ENCODE results near the gene ZDHHC16. TPM values are rescaled to one million over a fixed set of nuclear protein-coding genes. Genes with fewer than 3 reads are reported as not detected.
A peak's percentile ranks its signal among the peaks of the same experiment; 100 is the strongest.
"Not testable (repeated sequence)": the region's sequence is repeated elsewhere in the genome, so short reads cannot be mapped to it uniquely, and the experiment has no call there.

ZDHHC16 gene
- total and polyA plus RNA-seq, 2 donors from 2014 or later: 35.9 to 48.9 TPM

- H3K4me3 ChIP-seq (ENCODE audit: low read length in 3 of 3): no peak overlapping the region
- H3K9ac ChIP-seq (ENCODE audit: low read length in 3 of 3): no peak overlapping the region
- FAIRE-seq: no peak
- H3K27ac ChIP-seq (ENCODE audit: low read depth in 2 of 2, low read length in 2 of 2): no peak overlapping the region
- no peaks in the 10 kb centered on the region for H3K36me3 ChIP-seq (ENCODE audit: control insufficient read depth in 2 of 3, insufficient read depth in 3 of 3, low read length in 3 of 3)
- no peaks in the 10 kb centered on the region for H3K9me3 ChIP-seq (ENCODE audit: control insufficient read depth in 2 of 3, insufficient read depth in 1 of 3, low read length in 3 of 3)
- H3K27me3 ChIP-seq (ENCODE audit: control insufficient read depth, insufficient read depth, low read length): no peaks in the 10 kb centered on the region
- TF ChIP-seq, protein P1, sequence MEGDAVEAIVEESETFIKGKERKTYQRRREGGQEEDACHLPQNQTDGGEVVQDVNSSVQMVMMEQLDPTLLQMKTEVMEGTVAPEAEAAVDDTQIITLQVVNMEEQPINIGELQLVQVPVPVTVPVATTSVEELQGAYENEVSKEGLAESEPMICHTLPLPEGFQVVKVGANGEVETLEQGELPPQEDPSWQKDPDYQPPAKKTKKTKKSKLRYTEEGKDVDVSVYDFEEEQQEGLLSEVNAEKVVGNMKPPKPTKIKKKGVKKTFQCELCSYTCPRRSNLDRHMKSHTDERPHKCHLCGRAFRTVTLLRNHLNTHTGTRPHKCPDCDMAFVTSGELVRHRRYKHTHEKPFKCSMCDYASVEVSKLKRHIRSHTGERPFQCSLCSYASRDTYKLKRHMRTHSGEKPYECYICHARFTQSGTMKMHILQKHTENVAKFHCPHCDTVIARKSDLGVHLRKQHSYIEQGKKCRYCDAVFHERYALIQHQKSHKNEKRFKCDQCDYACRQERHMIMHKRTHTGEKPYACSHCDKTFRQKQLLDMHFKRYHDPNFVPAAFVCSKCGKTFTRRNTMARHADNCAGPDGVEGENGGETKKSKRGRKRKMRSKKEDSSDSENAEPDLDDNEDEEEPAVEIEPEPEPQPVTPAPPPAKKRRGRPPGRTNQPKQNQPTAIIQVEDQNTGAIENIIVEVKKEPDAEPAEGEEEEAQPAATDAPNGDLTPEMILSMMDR (IDR thresholded peaks at IDR 0.05; ENCODE audit: borderline replicate concordance, extremely low read depth, insufficient read depth): no peak
- DNase-seq: no peak
- intact Hi-C loops (cut with DNase I): no loop called here
- H3K4me1 ChIP-seq (ENCODE audit: control insufficient read depth in 2 of 3, insufficient read depth in 2 of 3, low read depth in 1 of 3, low read length in 3 of 3): peaks cover 0 to 5% (median 0%) of the 10 kb centered on the region in 3 donors
These were observed 37.4 kb upstream of the ZDHHC16 start for GRCh38 chr10:97408496-97408992.

DNA sequence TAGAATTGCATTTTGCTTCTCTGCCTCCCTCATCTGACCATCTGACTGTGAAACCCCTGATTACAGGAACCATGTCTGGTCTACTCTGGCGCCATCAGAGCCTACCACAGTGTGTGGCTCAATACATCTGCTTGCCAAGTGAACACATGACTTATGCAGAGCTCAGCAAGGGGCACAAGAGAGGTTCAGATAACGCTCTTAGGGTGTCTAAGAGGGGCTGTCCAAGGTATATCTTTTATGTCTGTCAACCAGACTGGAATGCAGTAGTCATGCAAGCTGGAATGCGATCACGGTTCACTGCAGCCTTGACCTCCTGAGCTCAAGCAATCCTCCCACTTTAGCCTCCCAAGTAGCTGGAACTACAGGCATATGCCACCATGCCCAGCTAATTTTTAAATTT, 34.6 kb upstream of the ZDHHC16 start:
- DNase-seq (peak in 4 of 5 donors; percentile 43 to 60 (median 52)), FAIRE-seq (no peak)
- no peaks in the 10 kb centered on the region for H3K27me3 ChIP-seq (ENCODE audit: control insufficient read depth, insufficient read depth, low read length)
- H3K4me1 ChIP-seq (ENCODE audit: control insufficient read depth in 2 of 3, insufficient read depth in 2 of 3, low read depth in 1 of 3, low read length in 3 of 3): peaks cover 0 to 5% (median 0%) of the 10 kb centered on the region in 3 donors
- H3K36me3 ChIP-seq (ENCODE audit: control insufficient read depth in 2 of 3, insufficient read depth in 3 of 3, low read length in 3 of 3): no peaks in the 10 kb centered on the region
- no peak overlapping the region for H3K27ac ChIP-seq (ENCODE audit: low read depth in 2 of 2, low read length in 2 of 2)
- H3K4me3 ChIP-seq (ENCODE audit: low read length in 3 of 3): no peak overlapping the region
- H3K9me3 ChIP-seq (ENCODE audit: control insufficient read depth in 2 of 3, insufficient read depth in 1 of 3, low read length in 3 of 3): no peaks in the 10 kb centered on the region
- no peak overlapping the region for H3K9ac ChIP-seq (ENCODE audit: low read length in 3 of 3)
- intact Hi-C loops (cut with DNase I): no loop called here
- TF ChIP-seq, protein P1 (IDR thresholded peaks at IDR 0.05; ENCODE audit: borderline replicate concordance, extremely low read depth, insufficient read depth): no peak

GRCh38 chr10:97412891-97413304, 33.1 kb upstream of the ZDHHC16 start:
- Histone ChIP-seq H3K4me3 (ENCODE audit: low read length in 3 of 3) (no peak overlapping the region), H3K36me3 (ENCODE audit: control insufficient read depth in 2 of 3, insufficient read depth in 3 of 3, low read length in 3 of 3) (no peaks in the 10 kb centered on the region), H3K9me3 (ENCODE audit: control insufficient read depth in 2 of 3, insufficient read depth in 1 of 3, low read length in 3 of 3) (no peaks in the 10 kb centered on the region), H3K4me1 (ENCODE audit: control insufficient read depth in 2 of 3, insufficient read depth in 2 of 3, low read depth in 1 of 3, low read length in 3 of 3) (no peaks in the 10 kb centered on the region), H3K9ac (ENCODE audit: low read length in 3 of 3) (no peak overlapping the region), H3K27ac (ENCODE audit: low read depth in 2 of 2, low read length in 2 of 2) (no peak overlapping the region), H3K27me3 (ENCODE audit: control insufficient read depth, insufficient read depth, low read length) (no peaks in the 10 kb centered on the region)
- DNase-seq: peak in 1 of 5 donors; percentile 38
- intact Hi-C loops (cut with DNase I): no loop called here
- TF ChIP-seq, protein P1 (IDR thresholded peaks at IDR 0.05; ENCODE audit: borderline replicate concordance, extremely low read depth, insufficient read depth): no peak
- no peak for FAIRE-seq

DNA sequence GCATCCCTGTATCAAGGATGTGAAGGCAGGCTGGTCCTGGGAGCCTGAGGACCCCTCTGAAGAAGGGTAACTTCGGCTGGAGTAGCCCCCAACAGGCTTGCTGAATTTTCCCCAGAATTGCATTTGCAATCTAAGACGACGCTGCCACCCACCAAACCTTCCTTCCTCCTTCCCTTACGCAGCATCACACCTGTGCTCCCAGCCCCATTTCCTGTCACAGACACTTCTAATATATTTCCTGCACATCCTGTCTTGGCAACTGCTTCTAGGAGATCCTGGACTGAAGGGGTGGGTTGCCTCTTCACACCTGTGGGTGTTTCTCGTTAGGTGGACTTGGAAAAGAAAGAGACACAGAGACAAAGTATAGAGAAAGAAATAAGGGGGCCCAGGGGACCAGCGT, 29.4 kb upstream of the ZDHHC16 start:
- TF ChIP-seq, protein P1 (IDR thresholded peaks at IDR 0.05; ENCODE audit: borderline replicate concordance, extremely low read depth, insufficient read depth): no peak
- Histone ChIP-seq H3K27me3 (ENCODE audit: control insufficient read depth, insufficient read depth, low read length) (no peaks in the 10 kb centered on the region), H3K9ac (ENCODE audit: low read length in 3 of 3) (no peak overlapping the region), H3K4me3 (ENCODE audit: low read length in 3 of 3) (no peak overlapping the region), H3K9me3 (ENCODE audit: control insufficient read depth in 2 of 3, insufficient read depth in 1 of 3, low read length in 3 of 3) (no peaks in the 10 kb centered on the region), H3K27ac (ENCODE audit: low read depth in 2 of 2, low read length in 2 of 2) (no peak overlapping the region), H3K4me1 (ENCODE audit: control insufficient read depth in 2 of 3, insufficient read depth in 2 of 3, low read depth in 1 of 3, low read length in 3 of 3) (peaks cover 0 to 7% (median 6%) of the 10 kb centered on the region in 3 donors), H3K36me3 (ENCODE audit: control insufficient read depth in 2 of 3, insufficient read depth in 3 of 3, low read length in 3 of 3) (no peaks in the 10 kb centered on the region)
- FAIRE-seq: no peak
- intact Hi-C loops (cut with DNase I): no loop called here
- no peak for DNase-seq

DNA sequence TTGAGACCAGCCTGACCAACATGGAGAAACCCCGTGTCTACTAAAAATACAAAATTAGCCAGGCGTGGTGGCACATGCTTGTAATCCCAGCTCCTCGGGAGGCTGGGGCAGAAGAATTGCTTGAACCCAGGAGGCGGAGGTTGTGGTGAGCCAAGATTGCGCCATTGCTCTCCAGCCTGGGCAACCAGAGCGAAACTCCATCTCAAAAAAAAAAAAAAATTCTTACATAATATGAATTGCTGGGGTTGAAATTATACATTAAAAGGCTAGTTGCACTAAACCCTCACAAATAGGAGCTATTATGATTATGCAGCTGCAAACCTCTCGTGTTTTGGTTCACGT, 22.2 kb upstream of the ZDHHC16 start:
- H3K9ac ChIP-seq (ENCODE audit: low read length in 3 of 3); H3K9me3 ChIP-seq (ENCODE audit: control insufficient read depth in 2 of 3, insufficient read depth in 1 of 3, low read length in 3 of 3); H3K27ac ChIP-seq (ENCODE audit: low read depth in 2 of 2, low read length in 2 of 2); FAIRE-seq; H3K36me3 ChIP-seq (ENCODE audit: control insufficient read depth in 2 of 3, insufficient read depth in 3 of 3, low read length in 3 of 3); H3K4me3 ChIP-seq (ENCODE audit: low read length in 3 of 3); intact Hi-C loops (cut with DNase I); H3K27me3 ChIP-seq (ENCODE audit: control insufficient read depth, insufficient read depth, low read length); DNase-seq: not testable (repeated sequence)
- H3K4me1 ChIP-seq (ENCODE audit: control insufficient read depth in 2 of 3, insufficient read depth in 2 of 3, low read depth in 1 of 3, low read length in 3 of 3): peaks cover 0 to 17% (median 7%) of the 10 kb centered on the region in 3 donors
